HCT116 (cell line): ENCODE results near the gene TAGLN2. TPM values are rescaled to one million over a fixed set of nuclear protein-coding genes. Genes with fewer than 3 reads are reported as not detected.

Experiments used
- ATAC-seq: fragments of 200-7000 bp; cut with Tn5 transposase; 2 replicates; pipeline ENCODE4 v1.9.1; 2020; ENCODE audit warnings: mild to moderate bottlenecking, moderate library complexity
- BruUV-seq: library from RNA; stranded (reverse); fragments of 400-500 nt; replicated peaks from 2 replicates; lab custom pipeline; 2021; lab: Mats Ljungman, UMichigan
- CTCF ChIA-PET: fragments of 300-600 bp; sonication (Branson Sonifier 250); formaldehyde crosslinking; loops from one replicate; lab custom pipeline; 2021; ENCODE audit warnings: antibody characterized with exemption; lab: Charles Lee
- POLR2A ChIA-PET: fragments of 300-600, 350-600 bp; sonication (Branson Sonifier 250); formaldehyde crosslinking; loops from one replicate; lab custom pipeline; 2021; ENCODE audit warnings: antibody characterized with exemption; lab: Charles Lee
- RAD21 ChIA-PET, 2 experiments: fragments of 300-600 bp; sonication (Branson Sonifier 250); formaldehyde crosslinking; loops; one replicate each; lab custom pipeline; 2023; ENCODE audit warnings: low total read pairs in 2 of 2; ENCODE audit not compliant: uncharacterized antibody in 2 of 2, unreplicated experiment in 2 of 2, low non-redundant PET in 1 of 2; lab: Charles Lee
- DNase-seq: peaks from one replicate; pipeline ENCODE4 v3.0.0-alpha.2; 2010; ENCODE audit warnings: low read depth, low spot score
- H2AFZ ChIP-seq: fragments of 200-600 bp; shearing (Covaris generic), sonication (generic); 2 replicates; pipeline ENCODE4 v1.6.1; 2017; ENCODE audit warnings: low read depth, mixed run types, mixed read lengths, antibody characterized with exemption, low read length; ENCODE audit not compliant: poor library complexity, severe bottlenecking
- H3K27ac ChIP-seq: 2 replicates; pipeline ENCODE4 v1.5.1; 2012; ENCODE audit warnings: low read depth, low read length
- H3K27me3 ChIP-seq: fragments of 200-600 bp; sonication (generic); 2 replicates; pipeline ENCODE4 v1.6.1; 2016; ENCODE audit warnings: mixed run types, low read length, mixed read lengths; ENCODE audit not compliant: insufficient read depth
- H3K36me3 ChIP-seq, 2 experiments: fragments of 200-500 bp in 1 of 2; fragments of 200-600 bp in 1 of 2; sonication (Bioruptor generic) in 1 of 2; sonication (generic) in 1 of 2; 2 replicates each; pipeline versions ENCODE4 v1.5.1 to v1.6.1; 2014 to 2016; ENCODE audit warnings: low read length in 2 of 2, inconsistent platforms in 1 of 2, mixed read lengths in 1 of 2, mixed run types in 1 of 2; ENCODE audit not compliant: insufficient read depth in 2 of 2, control insufficient read depth in 1 of 2
- H3K4me1 ChIP-seq, 2 experiments: fragments of 200-600 bp in 1 of 2; sonication (generic) in 1 of 2; 2 replicates each; pipeline versions ENCODE4 v1.5.1 to v1.6.1; 2012 to 2017; ENCODE audit warnings: low read length in 2 of 2, inconsistent platforms in 1 of 2, mild to moderate bottlenecking in 1 of 2, mixed read lengths in 1 of 2, mixed run types in 1 of 2, moderate library complexity in 1 of 2; ENCODE audit not compliant: insufficient read depth in 2 of 2, control insufficient read depth in 1 of 2
- H3K4me2 ChIP-seq: fragments of 200-600 bp; sonication (generic); 2 replicates; pipeline ENCODE4 v1.6.1; 2017; ENCODE audit warnings: mixed run types, low read length, mixed read lengths
- H3K4me3 ChIP-seq, 2 experiments: fragments of 200-600 bp in 1 of 2; sonication (generic) in 1 of 2; replicated peaks in 1 of 2; 2 replicates each; pipeline ENCODE4 v1.5.1; 2011 to 2016; ENCODE audit warnings: low read length in 2 of 2, control low read depth in 1 of 2, low read depth in 1 of 2, mild to moderate bottlenecking in 1 of 2, mixed read lengths in 1 of 2, mixed run types in 1 of 2
- H3K79me2 ChIP-seq: fragments of 200-600 bp; sonication (generic); 2 replicates; pipeline ENCODE4 v1.6.1; 2017; ENCODE audit warnings: mild to moderate bottlenecking, mixed run types, low read length, moderate library complexity, mixed read lengths; ENCODE audit not compliant: insufficient read depth
- H3K9ac ChIP-seq: fragments of 200-600 bp; sonication (generic); 2 replicates; pipeline ENCODE4 v1.6.1; 2016; ENCODE audit warnings: low read length, mixed read lengths
- H3K9me2 ChIP-seq: fragments of 200-600 bp; sonication (generic), shearing (Covaris generic); 2 replicates; pipeline ENCODE4 v1.6.1; 2017; ENCODE audit warnings: mixed run types, mild to moderate bottlenecking, moderate library complexity; ENCODE audit not compliant: insufficient read depth
- H3K9me3 ChIP-seq, 2 experiments: fragments of 200-500 bp in 1 of 2; fragments of 200-600 bp in 1 of 2; sonication (Bioruptor generic) in 1 of 2; sonication (generic) in 1 of 2; 2 replicates each; pipeline ENCODE4 v1.6.1; 2014 to 2017; ENCODE audit warnings: low read length in 2 of 2, mixed read lengths in 2 of 2, inconsistent platforms in 1 of 2, low read depth in 1 of 2, mild to moderate bottlenecking in 1 of 2, mixed run types in 1 of 2, moderate library complexity in 1 of 2; ENCODE audit not compliant: control insufficient read depth in 1 of 2, insufficient read depth in 1 of 2
- H4K20me1 ChIP-seq: fragments of 200-600 bp; sonication (generic), shearing (Covaris generic); 2 replicates; pipeline ENCODE4 v1.6.1; 2017; ENCODE audit warnings: mixed run types, mild to moderate bottlenecking, moderate library complexity; ENCODE audit not compliant: insufficient read depth
- CBX3 ChIP-seq: IDR thresholded peaks from 2 replicates; pipeline ENCODE4 v1.6.1; 2012; ENCODE audit warnings: low read depth
- CEBPB ChIP-seq: IDR thresholded peaks from 2 replicates; pipeline ENCODE4 v1.6.1; 2012; ENCODE audit warnings: low read depth
- EZH2 ChIP-seq: fragments of 200-600 bp; sonication (generic); IDR thresholded peaks from 2 replicates; pipeline ENCODE4 v1.6.1; 2017; ENCODE audit warnings: antibody characterized with exemption, mixed run types
- JUND ChIP-seq: IDR thresholded peaks from 2 replicates; pipeline ENCODE4 v1.6.1; 2012
- RAD21 ChIP-seq: IDR thresholded peaks from 2 replicates; pipeline ENCODE4 v1.6.1; 2012; ENCODE audit warnings: low read depth, mild to moderate bottlenecking
- SP1 ChIP-seq: IDR thresholded peaks from 2 replicates; pipeline ENCODE4 v1.6.1; 2012; ENCODE audit warnings: low read depth
- TCF7L2 ChIP-seq: IDR thresholded peaks from 2 replicates; pipeline ENCODE4 v1.7.0; 2011; ENCODE audit warnings: borderline replicate concordance, inconsistent platforms; ENCODE audit not compliant: insufficient read depth, insufficient read length; ENCODE audit errors: extremely low read depth
- ZBTB33 ChIP-seq: IDR thresholded peaks from 2 replicates; pipeline ENCODE4 v1.6.1; 2011; ENCODE audit warnings: mild to moderate bottlenecking, low read length, moderate library complexity; ENCODE audit not compliant: insufficient replicate concordance; ENCODE audit errors: extremely low read depth
- ZNF274 ChIP-seq: fragments of 200-500 bp; sonication (Bioruptor generic); IDR thresholded peaks from 2 replicates; pipeline ENCODE4 v1.6.1; 2014; ENCODE audit warnings: mild to moderate bottlenecking, low read depth, low read length, inconsistent platforms
- intact Hi-C: fragments of 100-400 bp; cut with micrococcal nuclease; formaldehyde crosslinking; loops from 2 replicates; pipeline ENCODE4 v1.10.0; 2022
- total RNA-seq: library from RNA; stranded (reverse); gene quantifications from one replicate; pipeline ENCODE4 v1.2.1, GENCODE V29; 2021; ENCODE audit not compliant: unreplicated experiment
- TF ChIP-seq, protein P1 (sequence below), 3 experiments: fragments of 200-600 bp in 1 of 3; sonication (generic) in 1 of 3; IDR thresholded peaks in 2 of 3; conservative IDR thresholded peaks in 1 of 3; 2 replicates each; pipeline ENCODE4 v1.5.1; 2012 to 2017; ENCODE audit warnings: low read depth in 2 of 3, low read length in 2 of 3, antibody characterized with exemption in 1 of 3, borderline replicate concordance in 1 of 3, control low read depth in 1 of 3, mild to moderate bottlenecking in 1 of 3, mixed read lengths in 1 of 3, mixed run types in 1 of 3, moderate library complexity in 1 of 3; ENCODE audit not compliant: insufficient read depth in 1 of 3
- TF ChIP-seq, protein P2 (sequence below): IDR thresholded peaks from 2 replicates; pipeline ENCODE4 v1.6.1; 2012

Gene TAGLN2
- total RNA-seq, 1 experiment from 2014 or later = 127 TPM

DNA sequence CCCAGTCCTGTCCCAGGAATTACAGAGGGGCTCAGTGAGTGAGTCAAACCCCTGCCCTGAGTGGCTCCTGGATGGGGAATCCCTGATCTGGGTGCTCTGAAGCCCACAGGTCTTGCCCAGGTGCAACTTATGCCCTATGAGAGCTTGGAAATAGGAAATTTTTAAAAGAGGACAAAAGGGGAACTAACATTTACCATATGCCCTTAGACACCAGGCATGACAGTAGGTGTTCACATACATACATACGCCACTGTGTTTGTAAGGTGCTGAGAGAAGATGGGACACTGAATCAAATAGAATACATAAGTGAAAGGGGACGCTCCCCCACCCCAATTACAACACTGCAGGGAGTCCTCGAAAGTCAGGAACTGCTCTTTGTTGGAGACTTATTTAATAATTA is 26.8 kb downstream of the TAGLN2 start:
- intact Hi-C loops = loop anchor here (10.0 kb wide), 2 partner anchors 474 to 764 kb away; no protein-coding TSS in a partner anchor
- no TSS peak for BruUV-seq
- Histone ChIP-seq H3K79me2 (no peaks in the 10 kb centered on the region), H3K9me2 (no peaks in the 10 kb centered on the region), H3K9ac (no peak overlapping the region), H3K27me3 (no peaks in the 10 kb centered on the region; the same call in 1 of the 2 replicates), H3K27ac (no peak overlapping the region)
- no peak for ATAC-seq
- POLR2A ChIA-PET = no interaction called here
- CTCF ChIA-PET = no interaction called here
- DNase-seq = no peak
- TF ChIP-seq ZNF274 = no peak
- no peak for TF ChIP-seq RAD21
- TF ChIP-seq, protein P1, sequence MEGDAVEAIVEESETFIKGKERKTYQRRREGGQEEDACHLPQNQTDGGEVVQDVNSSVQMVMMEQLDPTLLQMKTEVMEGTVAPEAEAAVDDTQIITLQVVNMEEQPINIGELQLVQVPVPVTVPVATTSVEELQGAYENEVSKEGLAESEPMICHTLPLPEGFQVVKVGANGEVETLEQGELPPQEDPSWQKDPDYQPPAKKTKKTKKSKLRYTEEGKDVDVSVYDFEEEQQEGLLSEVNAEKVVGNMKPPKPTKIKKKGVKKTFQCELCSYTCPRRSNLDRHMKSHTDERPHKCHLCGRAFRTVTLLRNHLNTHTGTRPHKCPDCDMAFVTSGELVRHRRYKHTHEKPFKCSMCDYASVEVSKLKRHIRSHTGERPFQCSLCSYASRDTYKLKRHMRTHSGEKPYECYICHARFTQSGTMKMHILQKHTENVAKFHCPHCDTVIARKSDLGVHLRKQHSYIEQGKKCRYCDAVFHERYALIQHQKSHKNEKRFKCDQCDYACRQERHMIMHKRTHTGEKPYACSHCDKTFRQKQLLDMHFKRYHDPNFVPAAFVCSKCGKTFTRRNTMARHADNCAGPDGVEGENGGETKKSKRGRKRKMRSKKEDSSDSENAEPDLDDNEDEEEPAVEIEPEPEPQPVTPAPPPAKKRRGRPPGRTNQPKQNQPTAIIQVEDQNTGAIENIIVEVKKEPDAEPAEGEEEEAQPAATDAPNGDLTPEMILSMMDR (IDR thresholded peaks at IDR 0.05 in 2 of 3, conservative IDR thresholded peaks at IDR 0.05 in 1 of 3; ENCODE audit: borderline replicate concordance in 1 of 3, insufficient read depth in 1 of 3, low read depth in 2 of 3, low read length in 2 of 3) = no peak
- TF ChIP-seq JUND = no peak
- TF ChIP-seq SP1 = no peak
- TF ChIP-seq TCF7L2 = no peak
- TF ChIP-seq CBX3 = no peak
- no peak for TF ChIP-seq CEBPB
- TF ChIP-seq, protein P2, sequence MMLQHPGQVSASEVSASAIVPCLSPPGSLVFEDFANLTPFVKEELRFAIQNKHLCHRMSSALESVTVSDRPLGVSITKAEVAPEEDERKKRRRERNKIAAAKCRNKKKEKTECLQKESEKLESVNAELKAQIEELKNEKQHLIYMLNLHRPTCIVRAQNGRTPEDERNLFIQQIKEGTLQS = no peak
- no peak for TF ChIP-seq EZH2
- no peak for TF ChIP-seq ZBTB33
- TF ChIP-seq, all 23 proteins: peak for 0
- Histone ChIP-seq H3K4me1 (peaks cover 19% of the 10 kb centered on the region in 2 experiments), H3K36me3 (no peaks in the 10 kb centered on the region), H2AFZ (no peak overlapping the region), H3K4me2 (no peak overlapping the region), H3K4me3 (no peak overlapping the region), H3K9me3 (no peaks in the 10 kb centered on the region), H4K20me1 (no peaks in the 10 kb centered on the region)
- RAD21 ChIA-PET = no interaction called here
